Measurements from ENCODE around the gene SV2B.

Gene SV2B

DNA sequence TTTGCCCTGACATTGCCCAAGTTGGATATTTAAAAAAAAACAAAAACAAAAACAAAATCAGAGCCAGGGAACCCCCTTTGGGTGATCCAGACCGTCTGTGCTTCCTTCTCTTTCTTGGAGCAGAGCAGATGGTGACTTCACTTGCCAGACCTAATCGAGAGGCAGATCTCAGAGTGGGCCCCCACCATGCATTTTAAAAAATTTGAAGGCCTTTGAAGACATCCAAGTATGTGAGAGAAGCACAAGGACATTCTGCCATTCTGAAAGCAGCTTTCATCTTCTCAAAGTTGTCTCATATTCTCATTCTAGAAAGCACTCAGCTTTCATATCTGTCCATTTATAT is 93.3 kb downstream of the SV2B start:
- no peak for DNase-seq

DNA sequence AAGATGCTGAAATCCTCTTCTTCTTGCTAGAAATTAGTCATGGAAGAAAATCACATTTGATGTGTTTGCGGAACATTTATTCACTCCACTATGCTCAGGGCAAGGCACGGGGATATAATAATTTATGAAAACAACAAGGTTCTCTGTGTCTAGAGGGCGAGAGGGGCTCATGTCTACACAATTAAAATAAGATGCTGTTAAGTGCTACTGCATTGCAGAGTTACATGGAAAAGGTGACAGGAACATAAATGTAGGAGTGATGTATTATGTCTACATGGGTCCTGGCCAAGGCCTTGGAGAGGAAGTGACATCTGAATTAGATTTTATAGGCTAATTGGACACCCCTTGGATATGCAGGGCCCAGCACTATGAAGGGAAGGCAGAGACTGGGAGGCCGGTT is 96.1 kb downstream of the SV2B start:
- DNase-seq: no peak

- no peak for DNase-seq
Measured at GRCh38 chr15:91196768-91197167, 96.7 kb downstream of the SV2B start.

- DNase-seq: no peak
Measured at GRCh38 chr15:91199511-91199910, 99.5 kb downstream of the SV2B start.

- DNase-seq: no peak
Measured at GRCh38 chr15:91200101-91200754, 100.2 kb downstream of the SV2B start.

DNA sequence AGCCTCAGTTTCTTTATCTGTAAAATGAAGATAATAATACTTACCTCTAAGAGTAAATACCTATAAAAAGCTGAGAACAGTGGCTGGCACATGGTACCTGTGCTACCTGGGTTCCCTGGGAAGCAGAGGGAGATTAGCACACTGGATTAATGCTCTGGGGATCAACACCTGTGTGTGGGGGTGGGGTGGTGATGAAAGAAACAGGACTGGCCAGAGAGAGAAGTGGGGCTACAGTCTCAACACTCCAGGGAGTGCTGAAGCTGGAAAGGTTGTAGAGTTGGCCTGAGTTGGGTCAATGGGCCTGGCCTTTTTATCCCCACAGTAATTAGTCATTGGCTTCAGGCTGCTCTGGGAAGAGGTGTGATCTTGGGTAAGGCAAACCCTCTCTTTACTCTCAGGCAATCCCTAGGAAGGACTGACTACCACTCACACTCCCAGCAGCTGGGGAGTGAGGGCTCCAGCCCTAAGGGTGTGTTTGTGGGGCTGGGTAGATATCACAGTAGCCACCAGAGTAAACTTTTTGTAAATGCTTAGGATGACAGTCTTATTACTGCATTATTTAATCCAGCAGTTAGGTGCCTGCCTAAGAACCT is 102.5 kb downstream of the SV2B start:
- DNase-seq: no peak

DNA sequence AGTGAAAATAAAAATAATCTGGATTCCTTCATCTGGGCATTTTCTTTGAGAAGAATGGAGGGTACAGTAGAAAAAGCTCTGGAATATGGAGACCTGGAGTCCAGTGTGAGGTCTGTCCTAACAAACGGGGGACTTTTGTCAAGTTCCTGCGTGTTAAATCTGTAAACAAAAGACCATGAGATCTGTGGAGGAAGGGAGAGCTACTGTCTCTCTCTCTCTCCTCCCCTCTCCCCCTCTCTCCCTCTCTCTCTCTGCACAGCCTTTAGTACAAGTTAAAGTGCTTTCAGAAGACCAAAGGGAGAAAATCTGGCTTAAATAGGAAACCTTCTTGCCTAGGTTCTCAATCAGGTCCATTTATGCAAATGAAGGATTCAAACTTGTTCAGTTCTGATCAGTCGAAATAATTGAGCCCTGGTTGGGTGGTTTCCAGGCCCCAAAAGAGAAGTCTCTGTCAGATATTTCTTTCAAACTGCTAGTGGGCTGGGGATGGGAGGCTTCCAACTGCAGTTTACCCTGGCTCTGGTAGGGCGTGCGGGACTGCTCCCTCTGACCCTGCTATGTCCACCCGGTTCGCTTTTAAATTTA is 103.7 kb downstream of the SV2B start:
- no peak for DNase-seq

- no peak for DNase-seq
Measured at GRCh38 chr15:91208371-91208770, 108.3 kb downstream of the SV2B start.

DNA sequence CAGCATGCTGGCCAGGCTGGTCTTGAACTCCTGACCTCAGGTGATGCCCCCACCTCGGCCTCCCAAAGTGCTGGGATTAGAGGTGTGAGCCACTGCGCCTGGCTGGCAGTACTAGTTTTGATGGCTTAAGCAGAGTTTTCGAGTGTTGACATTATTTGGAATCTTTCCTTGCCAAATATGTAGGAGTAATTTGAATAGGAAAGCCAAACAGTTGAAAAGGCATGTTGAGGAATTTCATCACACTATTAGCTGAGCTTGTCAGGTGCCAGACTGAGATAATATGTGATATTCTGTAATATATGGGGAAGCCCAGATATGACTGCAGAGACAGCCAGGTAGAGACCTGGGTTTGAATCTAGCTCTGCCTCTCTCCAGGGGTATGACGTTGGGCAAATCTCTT is 109.3 kb downstream of the SV2B start:
- no peak for DNase-seq

- DNase-seq: no peak
Measured at GRCh38 chr15:91209726-91210125, 109.7 kb downstream of the SV2B start.

- DNase-seq: no peak
Measured at GRCh38 chr15:91214675-91215590, 114.9 kb downstream of the SV2B start.

GRCh38 chr15:91216000-91216399 is 115.9 kb downstream of the SV2B start:
- DNase-seq: no peak

DNA sequence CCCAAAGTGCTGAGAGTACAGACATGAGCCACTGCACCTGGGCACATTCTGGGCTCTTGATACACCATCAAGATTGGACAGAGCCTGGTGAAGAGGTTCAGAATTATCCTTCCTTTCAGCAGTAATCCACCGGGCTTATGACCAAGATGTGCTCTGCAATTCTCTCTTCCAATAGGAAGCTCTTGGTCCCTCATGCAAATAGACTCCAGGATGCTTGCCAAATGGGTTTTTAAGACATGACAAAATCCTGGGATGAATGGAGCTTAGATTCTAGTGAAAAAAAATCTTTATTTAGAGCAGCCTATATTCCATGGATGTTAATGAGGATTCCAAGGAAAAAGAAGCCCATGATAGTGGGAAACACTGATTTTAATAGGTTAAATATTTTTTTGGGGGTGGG is 119.1 kb downstream of the SV2B start:
- no peak for DNase-seq

DNA sequence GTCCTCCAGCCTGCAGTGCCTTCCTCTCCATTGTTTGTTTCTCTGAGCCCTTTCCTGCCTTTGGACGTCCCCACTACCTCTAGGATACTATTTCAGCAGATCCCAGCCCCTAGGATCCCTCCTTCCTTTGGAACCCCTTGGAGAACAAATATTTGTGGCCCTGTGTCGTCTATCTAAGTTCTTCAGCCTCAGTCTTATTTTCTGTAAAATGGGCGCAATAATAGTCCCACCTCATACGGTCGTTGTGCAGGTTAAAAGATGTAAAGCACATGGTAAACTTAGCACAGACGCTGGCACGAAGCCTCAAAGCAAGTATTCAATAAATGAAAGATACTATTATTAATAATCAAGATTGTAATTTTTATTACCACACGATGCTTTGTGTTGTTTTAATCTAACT is 122.0 kb downstream of the SV2B start:
- DNase-seq: no peak

GRCh38 chr15:91223863-91224262 is 123.8 kb downstream of the SV2B start:
- DNase-seq: no peak

- DNase-seq: peak; percentile 7
Measured at GRCh38 chr15:91224755-91225380, 124.8 kb downstream of the SV2B start.

- no peak for DNase-seq
Measured at GRCh38 chr15:91225741-91226140, 125.7 kb downstream of the SV2B start.

DNA sequence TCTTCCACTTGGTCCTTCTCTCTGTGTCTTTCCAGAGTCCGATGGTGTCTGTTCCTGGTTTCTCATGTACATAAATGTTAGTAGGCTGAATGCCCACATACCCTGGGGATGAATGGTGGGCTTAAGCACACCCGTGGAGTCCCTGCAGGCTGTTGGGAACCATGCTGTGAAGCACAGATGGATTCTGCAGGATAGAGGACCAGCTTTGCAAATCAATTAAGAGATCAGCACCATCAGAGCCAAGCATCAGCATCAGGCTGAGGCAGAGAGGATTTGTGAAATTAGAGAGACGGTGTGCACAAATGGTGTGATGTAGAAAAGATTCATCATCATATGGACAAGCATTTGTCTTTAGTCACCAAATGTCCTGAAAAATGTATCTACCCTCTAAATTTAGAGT is 127.1 kb downstream of the SV2B start:
- DNase-seq: no peak

DNA sequence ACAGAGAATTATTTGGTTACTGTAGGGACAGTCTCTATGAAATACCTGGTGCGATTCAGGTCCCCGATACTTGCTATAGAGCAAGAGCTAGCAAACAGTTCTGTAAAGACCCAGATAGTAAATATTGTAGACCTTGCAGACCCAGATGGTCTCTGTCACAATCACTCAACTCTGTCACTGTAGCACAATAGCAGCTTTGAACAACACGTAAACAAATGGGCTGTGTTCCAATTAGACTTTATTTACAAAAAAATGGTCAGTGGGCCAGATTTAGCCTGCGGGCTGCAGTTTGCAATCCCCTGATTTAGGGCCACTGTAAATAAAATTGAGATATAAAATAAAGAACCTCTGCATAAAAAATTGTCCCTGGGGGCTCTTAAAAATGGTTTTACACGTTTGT is 127.7 kb downstream of the SV2B start:
- no peak for DNase-seq

- DNase-seq: no peak
Measured at GRCh38 chr15:91228383-91228782, 128.3 kb downstream of the SV2B start.

DNA sequence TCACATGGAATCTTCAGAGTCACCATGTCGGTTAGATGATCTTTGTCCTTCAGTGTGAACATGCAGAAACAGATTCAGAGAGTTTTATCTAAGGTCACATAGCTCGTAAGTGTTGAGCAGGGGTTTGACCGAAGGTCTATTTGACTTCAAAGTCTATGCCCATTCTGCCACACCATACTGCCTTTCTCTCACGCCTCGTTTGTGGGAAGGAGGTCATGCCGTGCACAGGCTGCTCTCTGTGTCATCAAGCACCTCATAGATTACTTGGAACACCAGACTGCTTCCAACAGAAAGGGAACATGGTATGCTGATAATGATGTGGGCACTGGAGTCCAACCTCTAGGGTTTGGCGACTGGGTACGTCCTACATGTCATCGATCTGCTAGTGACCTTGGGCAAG is 128.8 kb downstream of the SV2B start:
- no peak for DNase-seq

DNA sequence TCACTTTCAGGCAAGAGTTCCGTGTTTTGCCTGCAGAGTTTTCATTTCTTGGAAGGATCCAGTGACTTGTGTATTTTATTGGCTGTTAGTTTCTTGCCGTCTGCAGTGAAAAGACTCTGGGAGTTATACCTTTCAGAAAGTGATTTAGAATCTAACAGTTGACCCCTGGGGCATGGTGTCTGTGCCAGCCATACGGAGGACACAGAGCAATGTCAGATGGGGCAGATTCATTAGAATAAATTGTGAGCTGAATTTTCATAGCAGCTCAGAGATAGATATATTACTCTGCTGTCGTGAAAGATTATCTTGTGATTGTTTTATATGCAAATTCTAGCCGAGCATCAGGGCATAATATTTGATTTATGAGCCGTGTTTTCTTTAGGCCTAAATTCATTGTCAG is 131.6 kb downstream of the SV2B start:
- DNase-seq: no peak

- DNase-seq: no peak
Measured at GRCh38 chr15:91234759-91235158, 134.7 kb downstream of the SV2B start.
